Femur (tissue), 1 donor: Measurements from ENCODE around the gene TCEAL5.
"Not testable (repeated sequence)": the region's sequence is repeated elsewhere in the genome, so short reads cannot be mapped to it uniquely, and the experiment has no call there.

ENCODE experiments used
- DNase-seq: peaks from one replicate; pipeline ENCODE4 v3.0.0-alpha.2; 2017

The TCEAL5 gene, protein sequence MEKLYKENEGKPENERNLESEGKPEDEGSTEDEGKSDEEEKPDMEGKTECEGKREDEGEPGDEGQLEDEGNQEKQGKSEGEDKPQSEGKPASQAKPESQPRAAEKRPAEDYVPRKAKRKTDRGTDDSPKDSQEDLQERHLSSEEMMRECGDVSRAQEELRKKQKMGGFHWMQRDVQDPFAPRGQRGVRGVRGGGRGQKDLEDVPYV

DNA sequence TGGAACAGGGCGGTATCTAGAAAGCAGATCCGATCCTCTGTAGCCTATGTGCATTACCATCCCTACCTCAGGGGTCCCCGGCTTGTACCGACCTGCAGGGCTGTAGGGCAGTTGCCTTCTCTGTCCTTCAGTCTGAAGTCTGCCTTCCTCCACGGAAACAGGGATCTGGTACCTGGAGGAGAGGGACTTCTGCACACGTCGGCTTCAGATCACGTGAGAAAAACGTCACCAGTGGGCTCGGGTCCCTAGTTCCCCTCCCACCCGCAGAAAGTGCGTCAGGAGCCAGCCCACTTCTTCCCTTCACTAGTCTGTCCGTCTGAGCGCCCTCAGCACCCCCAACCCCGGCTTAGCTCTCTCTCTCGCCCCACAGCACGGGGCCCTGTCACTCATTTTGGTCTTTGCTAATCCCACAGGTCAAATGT is at the start of gene TCEAL5:
TCEAL5 (minus strand) TSS at position 170 of the 422 bp plus-strand sequence. CDS start 2,187 bp downstream, outside the sequence.
- peak; percentile 70 for DNase-seq

DNA sequence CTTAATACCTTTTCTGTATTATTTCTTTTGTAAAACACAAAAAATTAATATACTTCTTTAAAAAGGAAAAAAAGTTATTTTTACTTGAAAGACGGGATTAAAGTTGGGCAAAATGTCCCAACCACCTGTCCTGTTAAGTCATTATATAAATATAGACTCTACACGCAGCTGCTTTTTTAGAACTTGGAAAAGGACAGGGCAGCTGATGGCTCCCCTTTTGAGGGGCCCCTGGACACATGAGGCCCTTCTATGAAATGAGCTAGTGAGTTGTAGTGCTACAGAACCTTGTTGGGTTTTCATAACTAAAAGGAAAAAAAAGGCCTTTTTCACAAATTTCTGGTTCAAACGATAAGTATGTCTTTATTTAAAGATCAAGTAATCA is 34.8 kb upstream of the TCEAL5 start:
- no peak for DNase-seq

DNA sequence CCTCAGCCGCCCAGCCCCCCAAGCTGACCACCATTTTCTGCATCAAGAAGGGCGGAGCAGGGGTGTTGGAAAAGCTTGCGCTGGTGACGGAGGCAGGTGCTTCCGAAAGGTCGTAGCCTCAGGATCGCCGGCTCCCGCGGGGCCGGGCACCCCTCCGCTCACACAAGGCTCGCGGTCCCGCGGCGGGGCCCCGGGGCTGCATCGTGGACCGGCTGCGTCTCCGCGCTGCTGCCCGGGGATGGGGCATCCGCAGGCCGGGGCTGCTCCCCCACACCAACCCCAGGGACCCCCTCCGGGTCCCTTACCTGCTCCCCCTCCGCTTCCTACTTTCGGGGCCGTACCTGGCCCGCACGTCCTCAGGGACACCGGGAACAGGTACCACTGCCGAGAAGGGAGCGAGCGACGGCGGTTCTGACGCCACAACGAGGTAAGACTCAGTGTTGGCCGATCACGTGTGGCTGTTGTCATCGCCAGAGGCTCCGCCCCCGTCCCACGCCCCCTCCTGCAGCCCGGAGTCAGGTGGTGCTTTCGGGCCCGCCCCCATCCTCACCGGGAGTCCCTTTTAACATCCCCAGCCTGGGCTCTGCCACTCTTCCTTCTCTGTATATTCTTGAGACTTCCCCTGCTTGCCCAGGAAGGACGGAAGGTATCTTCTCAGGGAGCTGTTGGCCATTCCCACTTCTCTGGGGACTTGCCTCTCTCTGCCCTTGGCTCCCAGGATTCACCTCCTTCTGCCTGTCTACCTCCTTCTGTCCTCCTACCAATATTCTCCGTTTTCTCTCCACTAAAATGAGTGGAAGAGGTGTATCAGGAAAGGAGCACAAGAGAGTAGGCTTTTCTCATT is 34.2 kb upstream of the TCEAL5 start, which contains the start of gene BEX2:
BEX2 (minus strand) TSS at position 436 of the 844 bp plus-strand sequence. CDS start 1,014 bp downstream, outside the sequence.
- DNase-seq: peak; percentile 73

DNA sequence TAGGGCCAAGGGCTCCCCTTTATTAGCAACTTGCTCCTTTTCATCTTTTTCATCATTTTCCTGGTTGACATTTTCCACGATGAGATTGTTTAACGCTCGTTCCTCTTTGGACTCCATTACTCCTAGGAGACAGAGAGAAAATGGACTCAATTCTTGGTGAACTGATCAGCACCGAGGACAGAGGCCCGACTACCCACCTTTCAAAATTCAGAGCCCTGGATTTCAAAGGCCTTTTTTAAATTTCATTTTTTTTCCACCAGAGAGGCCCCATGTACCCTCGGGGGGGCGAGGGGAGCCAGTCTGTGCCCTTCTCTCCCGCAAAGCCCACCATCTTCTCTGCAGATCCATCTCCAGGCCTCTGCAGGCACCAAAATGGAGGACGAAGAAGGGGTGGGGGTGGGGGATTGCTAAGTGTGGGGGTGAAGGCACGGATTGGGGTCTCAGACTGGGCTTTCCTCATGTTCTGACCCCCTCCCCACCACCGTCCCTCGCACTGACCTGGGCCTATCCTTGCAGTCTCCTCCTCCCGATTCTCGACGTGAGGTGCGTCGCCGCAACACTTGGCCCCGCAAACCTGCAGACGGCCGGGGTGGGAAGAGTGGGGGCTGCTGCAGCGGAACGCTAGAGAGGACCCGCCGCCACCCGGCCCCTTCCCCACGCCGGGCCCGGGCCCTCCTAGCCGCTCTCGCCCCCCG is 33.5 kb upstream of the TCEAL5 start:
- DNase-seq: no peak

DNA sequence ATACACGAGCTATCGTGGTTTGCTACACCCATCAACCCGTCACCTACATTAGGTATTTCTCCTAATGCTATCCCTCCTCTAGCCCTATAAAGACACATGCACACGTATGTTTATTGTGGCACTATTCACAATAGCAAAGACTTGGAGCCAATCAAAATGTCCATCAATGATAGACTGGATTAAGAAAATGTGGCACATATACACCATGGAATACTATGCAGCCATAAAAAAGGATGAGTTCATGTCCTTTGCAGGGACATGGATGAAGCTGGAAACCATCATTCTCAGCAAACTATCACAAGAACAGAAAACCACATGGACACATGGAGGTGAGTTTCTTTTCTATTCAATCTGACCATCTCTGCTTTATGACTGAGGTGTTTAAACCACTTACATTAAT is 29.1 kb upstream of the TCEAL5 start:
- not testable (repeated sequence) for DNase-seq

DNA sequence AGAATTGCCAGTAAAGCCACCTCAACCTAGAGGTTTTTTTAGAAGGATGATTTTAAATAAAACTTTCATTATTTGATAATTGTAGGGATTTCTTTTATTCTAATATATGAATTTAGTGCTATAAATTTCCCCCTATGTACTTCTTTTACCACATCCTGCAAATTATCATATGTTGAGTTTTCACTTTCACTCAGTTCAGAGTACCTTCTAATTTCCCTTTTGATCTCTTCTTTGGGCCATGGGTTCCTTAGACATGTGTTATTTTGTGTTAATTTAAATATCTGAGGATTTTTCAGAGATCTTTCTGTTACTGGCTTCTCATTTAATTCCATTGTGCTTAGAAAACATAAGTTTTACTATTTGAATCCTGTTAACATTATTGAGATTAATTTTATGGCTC is 28.2 kb upstream of the TCEAL5 start:
- no peak for DNase-seq

DNA sequence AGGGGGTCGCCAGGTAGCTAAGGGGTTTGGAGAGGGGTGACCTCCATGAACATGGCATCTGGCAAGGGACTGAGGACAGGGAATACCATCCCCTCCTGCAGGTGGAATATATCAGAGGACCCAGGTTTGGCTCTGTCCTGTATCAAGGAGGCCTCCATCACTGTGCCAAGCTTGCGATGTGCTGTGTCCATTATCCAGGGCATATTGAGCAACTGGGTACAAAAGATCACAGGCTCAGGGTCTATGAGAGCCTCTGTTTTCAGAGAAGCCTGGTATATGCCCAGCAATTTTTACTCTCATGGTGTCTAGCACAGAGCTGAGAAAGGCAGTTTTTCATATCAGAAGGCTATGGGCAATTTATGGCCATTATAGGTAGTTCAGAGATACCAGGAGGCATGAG is 16.6 kb upstream of the TCEAL5 start:
- DNase-seq: no peak

DNA sequence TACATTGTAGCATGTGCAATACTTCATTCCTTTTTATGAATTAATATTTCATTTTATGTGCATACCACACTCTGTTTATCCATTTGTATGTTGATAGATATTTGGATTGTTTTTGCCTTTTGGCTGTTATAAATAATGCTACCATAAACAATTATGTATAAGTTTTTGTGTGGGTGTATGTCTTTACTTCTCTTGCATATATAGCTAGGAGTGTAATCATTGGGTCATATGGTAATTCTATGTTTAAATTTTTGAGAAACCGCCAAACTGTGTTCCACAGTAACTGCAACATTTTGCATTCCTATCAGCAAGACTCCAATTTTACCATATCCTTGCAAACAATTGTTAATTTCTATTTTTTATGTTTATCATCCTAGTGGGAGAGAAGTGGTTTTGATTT is 3.1 kb upstream of the TCEAL5 start:
- no peak for DNase-seq

DNA sequence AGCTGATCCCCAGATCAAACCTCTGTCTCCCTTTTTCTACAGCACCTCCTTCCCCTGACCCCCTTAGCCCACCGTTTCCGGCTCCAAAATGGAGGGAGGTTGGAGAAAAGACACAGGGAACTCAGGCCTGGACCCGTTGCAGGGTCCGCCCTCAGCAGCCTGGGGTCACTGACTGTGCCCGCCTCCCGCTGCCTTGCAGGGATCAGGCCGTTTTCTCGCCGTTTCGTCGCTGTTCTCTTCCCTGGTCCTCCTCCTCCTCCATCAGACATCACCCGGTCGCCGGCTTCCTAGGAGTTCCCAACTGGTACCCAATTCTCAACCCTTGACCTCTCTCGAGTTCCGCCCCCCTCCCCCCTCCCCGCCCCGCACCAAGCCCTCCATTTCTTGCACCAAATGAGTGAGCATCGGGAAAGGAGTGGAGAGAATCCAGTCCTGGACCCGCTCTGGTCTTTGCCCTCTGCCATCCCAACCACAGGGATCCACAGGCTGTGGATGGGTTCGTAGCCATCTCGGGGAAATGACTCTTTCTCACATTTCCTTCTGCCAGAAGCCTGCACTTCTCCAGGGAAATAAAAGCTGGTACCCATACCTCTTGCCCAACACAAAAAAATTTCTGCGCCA is 493 bp downstream of the TCEAL5 start:
- DNase-seq: no peak

DNA sequence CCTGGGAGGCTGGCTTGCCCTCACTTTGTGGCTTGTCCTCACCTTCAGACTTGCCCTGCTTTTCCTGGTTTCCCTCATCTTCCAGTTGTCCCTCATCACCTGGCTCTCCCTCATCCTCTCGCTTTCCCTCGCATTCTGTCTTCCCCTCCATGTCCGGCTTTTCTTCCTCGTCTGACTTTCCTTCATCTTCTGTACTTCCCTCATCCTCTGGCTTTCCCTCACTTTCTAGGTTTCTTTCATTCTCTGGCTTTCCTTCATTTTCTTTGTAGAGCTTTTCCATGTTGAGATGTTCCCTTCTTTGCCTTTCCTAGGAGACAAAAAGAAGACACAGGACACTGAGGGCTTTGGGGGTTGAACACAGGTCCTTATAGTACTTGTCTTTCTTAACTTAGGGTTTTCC is 2.3 kb downstream of the TCEAL5 start:
- DNase-seq: no peak

DNA sequence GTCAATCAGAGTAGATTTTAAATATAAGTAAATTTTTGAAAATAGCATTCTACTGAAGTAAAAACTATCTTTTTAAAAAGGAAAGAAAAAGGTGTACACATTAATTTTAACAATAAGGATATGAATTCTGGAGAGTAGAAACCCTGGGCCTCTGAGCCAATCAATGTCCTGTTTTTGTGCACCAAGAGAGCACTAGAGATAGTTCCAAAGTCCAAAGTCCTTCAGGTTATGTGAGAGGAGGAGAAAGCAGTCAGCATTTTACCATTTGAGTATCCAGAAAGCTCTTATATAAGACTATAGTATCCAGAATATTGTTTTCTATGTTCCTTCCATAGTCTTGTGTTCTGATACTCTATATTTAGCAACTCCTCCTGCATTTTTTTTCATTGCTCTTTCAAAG is 18.3 kb downstream of the TCEAL5 start:
- DNase-seq: no peak

DNA sequence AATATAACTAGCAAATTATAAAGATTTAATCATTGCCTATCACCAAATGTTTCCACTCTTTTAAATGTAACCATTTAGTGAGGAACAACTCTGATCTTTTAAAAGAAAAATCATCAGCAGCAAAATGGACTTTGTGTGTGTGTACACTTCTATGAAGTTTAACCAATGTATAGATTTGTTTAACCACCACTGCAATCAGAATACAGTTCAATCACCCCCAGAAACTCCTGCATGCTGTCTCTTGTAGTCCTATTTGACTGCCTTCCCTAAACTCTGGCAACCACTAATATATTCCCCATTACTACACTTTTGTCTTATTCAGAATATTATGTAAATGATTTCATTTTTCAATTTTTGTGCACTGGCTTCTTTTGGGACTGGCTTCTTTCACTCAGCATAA is 19.9 kb downstream of the TCEAL5 start:
- DNase-seq: no peak

DNA sequence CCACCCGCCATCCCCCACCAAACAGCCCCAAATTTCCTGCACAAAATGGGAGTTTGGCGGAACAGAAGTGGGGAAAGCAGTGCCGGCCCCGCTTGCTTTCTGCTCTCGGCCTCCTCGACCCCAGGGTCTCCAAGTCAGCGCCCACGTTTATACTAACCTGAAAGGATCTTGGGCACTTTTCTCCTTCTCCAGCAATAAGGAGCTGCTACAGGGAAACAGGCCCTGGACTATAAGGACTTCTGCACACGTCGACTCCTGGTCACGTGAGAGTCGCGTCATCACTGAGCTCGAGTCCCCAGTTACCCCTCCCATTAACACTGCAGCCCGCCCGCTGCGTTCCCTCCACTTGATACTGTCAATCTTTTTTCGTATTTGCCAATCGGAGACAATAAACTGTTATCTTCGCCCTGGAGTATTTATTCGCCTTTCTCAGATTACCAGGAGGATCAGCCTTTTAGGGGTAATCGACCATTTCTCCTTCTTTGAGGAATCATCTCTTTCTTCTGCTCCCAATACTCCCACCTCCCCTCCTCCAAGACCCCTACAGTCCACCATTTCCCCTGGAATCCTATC is 21.5 kb downstream of the TCEAL5 start, which contains the start of gene TCEAL8:
TCEAL8 (minus strand) TSS at position 235 of the 573 bp plus-strand sequence. CDS start 1,176 bp downstream, outside the sequence.
- DNase-seq: peak; percentile 88

DNA sequence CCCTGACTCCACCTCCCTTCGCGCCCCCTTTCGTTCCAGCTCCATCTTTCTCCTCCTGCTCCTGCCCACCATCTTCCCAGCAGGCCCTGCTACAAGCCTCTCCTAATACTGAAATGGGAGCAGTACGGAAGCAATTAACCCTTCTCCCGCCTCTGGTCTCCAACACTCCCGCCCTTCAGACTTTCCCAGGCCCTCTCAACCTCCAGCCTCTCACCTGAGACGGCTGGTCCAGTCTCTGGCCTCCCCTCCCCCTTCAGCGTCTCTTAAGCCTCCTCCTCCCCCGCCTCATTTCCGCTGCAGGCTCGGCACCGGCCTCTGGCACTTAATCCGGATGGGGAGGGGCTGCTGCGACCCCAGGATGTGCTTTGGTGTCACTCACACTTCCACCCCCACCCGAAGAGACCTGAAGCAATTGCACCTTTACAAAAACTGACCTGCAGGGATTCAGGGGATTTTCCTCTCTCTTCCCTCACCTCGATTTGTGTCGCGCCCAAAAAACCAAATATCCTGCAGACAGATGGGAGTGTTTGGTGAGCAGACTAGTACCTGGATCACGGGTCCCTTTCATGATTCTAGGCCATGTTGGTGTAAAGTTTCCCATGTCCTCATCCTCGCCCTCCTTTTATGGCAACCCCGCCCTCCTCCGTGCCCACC is 22.3 kb downstream of the TCEAL5 start:
- peak; percentile 71 for DNase-seq

DNA sequence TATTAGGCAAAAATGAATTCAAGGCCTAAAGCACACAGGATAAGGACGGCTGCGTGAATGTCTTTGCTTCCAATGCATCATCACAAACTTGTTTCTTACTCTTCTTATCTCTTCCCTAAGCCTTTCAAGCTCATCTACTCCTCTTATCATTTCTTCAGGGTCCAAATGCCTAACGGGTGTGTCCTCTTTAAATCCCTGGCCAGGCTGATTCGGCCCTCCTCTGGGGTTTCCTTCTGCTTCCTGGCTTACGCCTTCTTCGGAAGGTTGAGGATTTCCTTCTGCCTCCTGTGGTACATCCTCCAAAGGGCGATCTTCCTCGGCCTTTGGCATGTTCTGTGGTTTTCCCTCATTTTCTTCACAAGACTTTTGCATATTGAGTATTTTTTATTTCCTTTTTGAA is 22.9 kb downstream of the TCEAL5 start:
- no peak for DNase-seq

DNA sequence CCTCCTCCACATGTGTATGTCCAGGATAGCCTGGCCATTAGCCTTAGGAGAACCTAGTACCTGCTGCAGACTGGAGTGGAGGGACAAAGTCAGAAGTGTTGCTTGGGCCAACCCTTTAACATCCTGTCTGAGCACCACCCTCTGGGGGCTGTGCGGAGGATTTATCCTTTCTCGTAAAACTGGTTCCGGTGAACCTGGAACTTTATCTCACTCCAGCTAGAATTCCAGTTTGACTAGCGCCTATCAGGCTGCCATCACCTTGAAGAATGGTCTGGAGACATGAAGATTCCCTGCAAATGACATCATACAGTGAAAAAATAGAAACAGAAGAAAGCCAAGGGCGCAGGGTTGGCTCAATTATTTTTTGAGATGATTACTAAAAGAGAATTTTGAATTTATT is 25.6 kb downstream of the TCEAL5 start:
- no peak for DNase-seq

DNA sequence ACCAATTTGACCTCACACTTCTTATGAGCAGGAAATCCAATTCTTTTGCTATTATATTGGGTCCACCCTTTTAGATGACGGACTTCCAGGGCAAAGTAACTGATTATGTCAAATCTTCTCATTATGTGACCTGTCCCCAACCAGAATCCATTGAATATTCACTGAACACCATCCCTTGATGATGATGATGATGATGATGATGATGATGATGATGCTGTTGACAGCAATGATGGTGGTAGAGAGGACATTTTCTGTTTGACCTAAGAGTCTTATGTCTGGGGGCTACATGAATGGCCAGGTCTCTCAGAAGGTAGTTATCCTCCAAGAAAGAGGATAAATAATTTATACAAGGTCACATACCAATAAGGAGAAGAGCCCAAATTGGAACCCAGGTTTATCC is 26.7 kb downstream of the TCEAL5 start:
- DNase-seq: no peak

DNA sequence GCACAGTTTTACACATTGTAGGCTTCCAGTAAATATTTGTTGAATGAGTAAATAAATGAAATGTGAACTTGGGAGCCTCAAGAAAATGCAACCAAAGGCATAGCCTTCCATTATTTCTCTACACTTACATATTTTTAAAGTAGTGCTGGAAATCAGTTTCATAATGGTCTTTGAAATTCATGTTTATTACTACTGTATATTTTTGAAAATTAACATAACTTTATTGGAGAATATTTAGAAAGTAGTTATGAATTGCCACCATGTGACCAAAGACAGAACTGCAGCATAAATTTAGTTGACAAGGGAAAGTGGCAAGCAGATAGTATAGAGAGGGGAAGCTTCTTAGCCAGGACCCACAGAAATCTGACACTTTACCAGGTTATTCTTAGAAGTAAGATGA is 28.0 kb downstream of the TCEAL5 start:
- no peak for DNase-seq

DNA sequence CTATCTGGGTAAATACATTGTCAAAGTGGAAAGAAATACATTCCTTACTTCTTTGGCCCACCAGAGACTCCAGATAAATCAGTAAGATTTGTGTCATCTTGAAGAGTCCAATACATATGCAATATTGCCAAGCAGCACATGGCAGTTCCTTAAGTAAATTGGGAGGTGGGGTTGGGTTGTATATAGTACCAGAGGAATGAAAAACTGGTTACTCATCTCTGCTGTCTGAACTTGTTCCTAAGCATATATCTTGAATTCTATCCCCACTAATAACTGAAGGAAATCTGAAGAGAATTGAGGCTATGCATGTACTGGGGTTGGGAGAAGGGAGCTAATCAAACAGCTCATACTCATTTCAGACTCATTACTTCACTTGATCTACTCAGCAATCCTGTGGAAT is 36.4 kb downstream of the TCEAL5 start:
- DNase-seq: no peak

DNA sequence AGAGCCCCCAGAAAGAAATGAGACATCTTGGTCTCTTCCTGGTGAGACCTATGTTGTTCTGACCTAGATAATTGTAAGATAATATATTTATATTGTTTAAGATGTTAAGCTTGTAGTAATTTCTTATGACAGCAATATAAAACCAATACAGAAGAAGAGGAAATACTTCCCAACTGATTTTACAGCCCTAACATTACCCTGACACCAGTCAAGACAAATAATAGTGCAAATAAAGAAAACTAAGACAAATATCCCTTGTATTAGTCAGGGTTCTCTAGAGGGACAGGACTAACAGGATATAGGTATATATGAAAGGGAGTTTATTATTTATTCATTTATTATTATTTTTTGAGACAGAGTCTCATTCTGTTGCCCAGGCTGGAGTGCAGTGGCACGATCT is 40.3 kb downstream of the TCEAL5 start:
- no peak for DNase-seq

DNA sequence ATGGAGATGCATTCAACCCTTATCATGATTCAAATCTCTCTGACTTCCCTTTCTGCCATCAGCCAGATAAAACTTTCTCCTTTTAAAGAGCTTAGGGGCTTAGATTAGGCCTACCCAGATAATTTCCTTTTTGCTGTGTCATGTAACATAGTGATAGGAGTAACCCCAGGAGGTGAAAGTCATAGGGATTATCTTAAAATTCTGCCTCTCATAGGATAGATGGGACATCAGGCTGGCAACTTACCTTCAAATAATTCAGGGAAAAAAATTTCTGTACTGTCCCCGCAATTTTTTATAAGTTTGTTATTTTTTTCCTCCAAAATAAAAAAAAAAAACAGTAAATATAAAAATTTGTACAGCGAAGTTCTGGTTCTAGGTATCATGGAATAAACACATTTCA is 40.9 kb downstream of the TCEAL5 start:
- not testable (repeated sequence) for DNase-seq

DNA sequence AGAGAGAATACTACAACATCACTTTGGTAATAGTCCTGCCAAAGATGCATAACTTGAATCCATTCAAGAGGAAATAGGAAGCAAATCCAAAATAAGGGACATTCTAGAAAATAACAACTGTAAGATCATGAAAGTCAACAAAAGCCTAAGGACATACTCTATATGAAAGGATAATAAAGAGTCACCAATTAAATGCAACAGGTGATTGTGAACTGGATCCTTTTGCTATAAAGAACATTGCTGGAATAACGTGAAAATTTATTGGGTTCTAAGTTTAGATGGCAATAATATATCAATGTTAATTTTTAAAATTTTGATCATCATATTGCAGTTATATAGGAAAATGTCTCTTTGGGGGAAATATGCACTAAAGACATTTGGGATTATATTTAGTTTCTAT is 41.7 kb downstream of the TCEAL5 start:
- no peak for DNase-seq
